ENCODE measurements around the gene THSD7B.

The THSD7B gene

DNA sequence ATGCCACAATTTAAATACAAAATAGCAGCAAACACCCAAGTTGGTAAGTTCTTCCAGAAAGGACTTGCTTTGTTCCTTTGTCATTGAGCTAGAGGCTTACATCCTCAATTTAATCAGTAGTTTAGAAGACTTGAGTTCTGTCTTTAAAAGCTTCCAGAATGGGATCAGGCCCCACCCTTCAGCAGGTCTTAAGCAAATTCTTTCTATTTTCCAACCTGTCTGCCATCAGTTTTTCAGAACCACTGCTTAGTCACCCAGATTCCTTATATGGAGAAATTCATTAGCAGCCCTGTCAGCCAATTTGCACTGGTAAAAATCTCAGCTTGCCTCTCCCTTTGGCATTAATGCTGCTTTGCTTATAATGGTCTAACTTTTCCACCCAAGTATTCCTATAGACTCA, 935.3 kb downstream of the THSD7B start:
- no peak overlapping the region for H3K4me3 ChIP-seq (ENCODE audit: low read depth, low read length)
- DNase-seq (ENCODE audit: low read depth): no peak
- TF ChIP-seq, protein P1, sequence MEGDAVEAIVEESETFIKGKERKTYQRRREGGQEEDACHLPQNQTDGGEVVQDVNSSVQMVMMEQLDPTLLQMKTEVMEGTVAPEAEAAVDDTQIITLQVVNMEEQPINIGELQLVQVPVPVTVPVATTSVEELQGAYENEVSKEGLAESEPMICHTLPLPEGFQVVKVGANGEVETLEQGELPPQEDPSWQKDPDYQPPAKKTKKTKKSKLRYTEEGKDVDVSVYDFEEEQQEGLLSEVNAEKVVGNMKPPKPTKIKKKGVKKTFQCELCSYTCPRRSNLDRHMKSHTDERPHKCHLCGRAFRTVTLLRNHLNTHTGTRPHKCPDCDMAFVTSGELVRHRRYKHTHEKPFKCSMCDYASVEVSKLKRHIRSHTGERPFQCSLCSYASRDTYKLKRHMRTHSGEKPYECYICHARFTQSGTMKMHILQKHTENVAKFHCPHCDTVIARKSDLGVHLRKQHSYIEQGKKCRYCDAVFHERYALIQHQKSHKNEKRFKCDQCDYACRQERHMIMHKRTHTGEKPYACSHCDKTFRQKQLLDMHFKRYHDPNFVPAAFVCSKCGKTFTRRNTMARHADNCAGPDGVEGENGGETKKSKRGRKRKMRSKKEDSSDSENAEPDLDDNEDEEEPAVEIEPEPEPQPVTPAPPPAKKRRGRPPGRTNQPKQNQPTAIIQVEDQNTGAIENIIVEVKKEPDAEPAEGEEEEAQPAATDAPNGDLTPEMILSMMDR (IDR thresholded peaks at IDR 0.05; ENCODE audit: low read depth, low read length, missing control alignments): no peak

DNA sequence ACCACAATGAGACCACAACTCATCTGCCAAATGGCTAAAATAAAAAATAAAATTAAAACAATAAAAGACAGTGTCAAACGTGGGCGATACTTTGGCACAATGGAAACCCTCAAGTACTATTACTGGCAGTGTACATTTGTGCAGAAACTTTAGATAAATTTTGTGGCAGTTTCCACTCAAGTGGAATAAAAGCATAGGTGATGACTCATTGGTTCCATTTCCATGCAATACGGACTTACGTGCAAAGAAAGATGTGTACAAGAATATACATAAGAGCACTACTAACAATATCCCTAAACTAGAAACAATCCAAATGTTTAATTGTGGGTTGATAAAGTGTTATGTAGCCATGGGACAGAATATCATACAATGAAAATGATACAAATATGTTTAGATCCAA, 940.0 kb downstream of the THSD7B start:
- TF ChIP-seq, protein P1 (IDR thresholded peaks at IDR 0.05; ENCODE audit: low read depth, low read length, missing control alignments): no peak
- H3K4me3 ChIP-seq (ENCODE audit: low read depth, low read length): no peak overlapping the region
- no peak for DNase-seq (ENCODE audit: low read depth)

DNA sequence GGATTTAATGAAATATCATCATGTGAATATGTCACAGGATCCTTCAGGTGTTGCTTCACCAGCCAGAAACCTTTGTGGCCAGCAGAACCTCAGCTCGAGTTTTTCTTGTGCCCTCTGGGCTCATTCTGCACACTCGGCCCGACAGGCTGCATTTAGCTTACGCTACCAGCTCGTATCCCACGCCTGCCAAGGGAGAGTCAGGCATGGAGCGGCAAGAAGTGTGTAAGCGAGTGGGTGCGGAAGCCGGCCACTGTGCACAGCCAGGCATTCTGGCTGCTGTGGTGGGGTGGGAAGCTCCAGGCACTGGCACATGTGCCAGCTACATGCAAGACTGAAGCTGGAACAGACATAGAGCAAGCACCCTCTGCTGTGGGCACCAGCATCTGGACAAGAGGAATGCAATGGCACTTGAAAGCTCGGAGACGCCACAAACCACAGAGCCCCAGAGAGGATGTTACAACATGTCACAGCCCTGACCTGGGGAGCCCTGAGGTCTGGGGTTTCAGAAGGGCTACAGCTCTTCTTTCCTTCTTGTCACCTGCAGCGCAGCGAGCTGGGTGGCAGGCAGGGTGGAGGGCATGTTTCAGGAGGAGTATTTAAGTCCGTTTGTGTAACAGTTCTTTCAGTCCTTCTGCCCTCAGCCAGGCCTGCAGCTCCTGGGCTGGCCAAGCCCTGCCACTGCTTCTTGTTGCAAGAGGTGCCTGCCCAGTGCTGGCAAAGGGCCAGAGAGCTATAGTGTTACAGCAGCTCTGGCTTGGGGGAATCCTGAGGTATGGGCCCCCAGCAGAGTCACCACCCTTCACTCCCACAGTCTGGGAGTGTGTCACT, 941.7 kb downstream of the THSD7B start:
- no peak for DNase-seq (ENCODE audit: low read depth)

DNA sequence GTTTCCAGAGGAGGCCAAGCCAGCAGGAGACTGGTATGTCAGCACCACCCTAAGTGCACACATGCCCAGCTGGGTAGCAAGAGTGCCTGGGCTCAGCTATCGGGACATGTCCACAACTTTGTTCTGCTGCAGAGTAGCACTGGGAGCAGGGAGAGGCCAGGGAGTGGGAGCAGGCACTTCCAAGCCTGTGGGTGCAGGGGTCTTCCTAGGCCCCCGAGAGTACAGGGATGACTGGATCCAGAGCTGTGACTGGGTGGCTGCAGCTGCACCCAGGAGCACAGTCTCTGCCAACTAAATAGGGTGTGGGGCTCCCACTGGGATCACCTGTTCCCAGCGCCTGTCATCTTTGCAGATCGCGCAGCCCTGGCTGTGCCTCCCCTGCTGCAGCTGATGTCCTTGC, 943.0 kb downstream of the THSD7B start:
- TF ChIP-seq, protein P1 (IDR thresholded peaks at IDR 0.05; ENCODE audit: low read depth, low read length, missing control alignments): no peak
- no peak for DNase-seq (ENCODE audit: low read depth)

More for the DNA sequence above, 941.7 kb downstream of the THSD7B start:
- H3K4me3 ChIP-seq (ENCODE audit: low read depth, low read length): no peak overlapping the region
- TF ChIP-seq, protein P1 (IDR thresholded peaks at IDR 0.05; ENCODE audit: low read depth, low read length, missing control alignments): no peak

DNA sequence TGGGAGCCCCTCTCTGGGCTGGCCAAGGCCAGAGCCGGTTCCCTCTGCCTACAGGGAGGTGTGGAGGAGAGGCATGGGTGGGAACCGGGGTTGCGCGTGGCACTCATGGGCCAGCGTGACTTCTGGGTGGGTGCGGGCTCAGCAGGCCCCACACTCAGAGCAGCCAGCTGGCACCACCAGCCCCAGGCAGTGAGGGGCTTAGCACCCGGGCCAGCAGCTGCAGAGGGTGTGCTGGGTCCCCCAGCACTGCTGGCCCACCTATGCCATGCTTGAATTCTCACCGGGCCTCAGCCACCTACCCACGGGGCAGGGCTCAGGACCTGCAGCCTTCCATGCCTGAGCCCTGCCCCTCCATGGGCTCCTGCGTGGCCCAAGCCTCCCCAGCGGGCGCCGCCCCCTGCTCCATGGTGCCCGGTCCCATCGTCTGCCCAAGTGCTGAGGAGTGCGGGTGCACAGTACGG, 950.4 kb downstream of the THSD7B start:
- DNase-seq (ENCODE audit: low read depth): no peak
- no peak overlapping the region for H3K4me3 ChIP-seq (ENCODE audit: low read depth, low read length)
- TF ChIP-seq, protein P1 (IDR thresholded peaks at IDR 0.05; ENCODE audit: low read depth, low read length, missing control alignments): no peak

More for the DNA sequence above, 943.0 kb downstream of the THSD7B start:
- no peak overlapping the region for H3K4me3 ChIP-seq (ENCODE audit: low read depth, low read length)

DNA sequence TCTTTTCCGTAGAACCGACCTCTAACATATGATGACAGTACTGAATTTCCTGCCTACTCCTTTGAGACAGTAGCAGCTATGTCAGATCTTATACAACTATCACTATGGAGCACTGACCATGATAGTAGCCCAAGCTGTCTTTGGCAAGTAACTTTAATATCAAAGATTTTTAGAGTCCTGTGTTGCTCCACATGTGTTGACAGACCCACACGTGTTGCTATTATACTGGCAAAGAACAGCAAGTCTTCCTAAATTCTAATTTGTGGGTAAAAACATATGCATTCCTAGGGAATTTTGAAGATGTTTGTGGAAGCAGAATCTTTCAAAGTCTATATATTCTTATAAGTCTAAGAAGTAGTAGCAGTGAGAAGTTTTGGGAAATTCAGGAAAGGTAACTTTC, 953.4 kb downstream of the THSD7B start:
- H3K4me3 ChIP-seq (ENCODE audit: low read depth, low read length): no peak overlapping the region
- no peak for DNase-seq (ENCODE audit: low read depth)
- TF ChIP-seq, protein P1 (IDR thresholded peaks at IDR 0.05; ENCODE audit: low read depth, low read length, missing control alignments): no peak

DNA sequence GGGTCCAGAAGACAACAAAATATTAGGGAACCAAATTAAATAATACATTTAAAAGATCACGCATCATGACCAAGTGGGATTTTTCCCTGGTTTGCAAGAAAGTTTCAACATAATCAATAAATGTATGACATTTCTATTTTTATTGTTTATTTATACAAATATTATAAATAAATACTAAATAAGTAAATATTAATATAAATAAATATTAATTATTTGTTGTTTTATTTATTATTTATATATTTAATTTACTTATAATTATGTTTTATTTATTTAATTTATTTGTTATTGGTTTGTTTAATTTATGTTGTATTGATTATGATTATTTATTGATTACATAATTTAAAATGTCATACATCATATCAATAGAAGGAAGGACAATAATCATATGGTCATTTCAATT, 956.4 kb downstream of the THSD7B start:
- TF ChIP-seq, protein P1 (IDR thresholded peaks at IDR 0.05; ENCODE audit: low read depth, low read length, missing control alignments): no peak
- no peak overlapping the region for H3K4me3 ChIP-seq (ENCODE audit: low read depth, low read length)
- DNase-seq (ENCODE audit: low read depth): no peak

Measured in GM12864 (cell line).